ENCODE results near the gene CHAMP1.

- TF ChIP-seq CTCF (conservative IDR thresholded peaks at IDR 0.05; ENCODE audit: low read depth, low read length) (no peak), POLR2A (IDR thresholded peaks at IDR 0.05; ENCODE audit: low read depth, low read length) (no peak), SMC3 (IDR thresholded peaks at IDR 0.05; ENCODE audit: low read depth, low read length) (no peak), ELK1 (IDR thresholded peaks at IDR 0.05; ENCODE audit: borderline replicate concordance, low read depth, low read length) (no peak)
Observed at GRCh38 chr13:114328034-114328433, 13.7 kb downstream of the CHAMP1 start.

Measured in IMR-90 (cell line).